G401 (cell line): ENCODE data around the gene WNT7B. TPM values are rescaled to one million over a fixed set of nuclear protein-coding genes. Genes with fewer than 3 reads are reported as not detected.

Source experiments
- DNase-seq: peaks from one replicate; pipeline ENCODE4 v3.0.0-alpha.2; 2015; ENCODE audit warnings: low spot score
- in situ Hi-C: cut with HindIII; loops from 2 replicates; pipeline ENCODE4 v1.10.0; 2016; ENCODE audit warnings: low sequenced_read_pairs, mixed read lengths
- total RNA-seq: library from RNA; depleted of rRNA; stranded (reverse); fragments of >200 nt; shearing (Covaris generic); gene quantifications from 2 replicates; pipeline ENCODE4 v1.2.3, GENCODE V29; 2014

WNT7B gene
- total RNA-seq, 1 experiment from 2014 or later: not detected

DNA sequence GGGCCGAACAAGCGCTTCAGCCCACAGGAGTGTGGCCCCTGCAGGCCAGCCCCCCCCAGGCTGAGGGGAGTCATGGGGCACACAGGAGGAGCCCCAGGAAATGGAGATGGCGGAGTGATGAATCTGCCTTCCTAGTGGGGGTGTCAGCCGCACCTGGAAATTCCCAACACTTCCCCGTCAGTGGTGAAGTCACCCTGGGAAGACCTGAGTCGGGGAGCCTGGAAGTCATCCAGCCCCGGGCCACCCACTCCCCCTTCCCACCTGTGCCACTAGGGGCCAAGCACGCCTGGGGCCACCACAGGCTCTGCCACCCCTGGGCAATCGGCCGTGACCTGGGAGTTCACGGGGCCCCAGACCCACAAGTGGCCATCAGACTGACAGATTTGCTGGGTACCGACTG lies 12.6 kb downstream of the WNT7B start:
- in situ Hi-C loops: no loop called here
- no peak for DNase-seq

DNA sequence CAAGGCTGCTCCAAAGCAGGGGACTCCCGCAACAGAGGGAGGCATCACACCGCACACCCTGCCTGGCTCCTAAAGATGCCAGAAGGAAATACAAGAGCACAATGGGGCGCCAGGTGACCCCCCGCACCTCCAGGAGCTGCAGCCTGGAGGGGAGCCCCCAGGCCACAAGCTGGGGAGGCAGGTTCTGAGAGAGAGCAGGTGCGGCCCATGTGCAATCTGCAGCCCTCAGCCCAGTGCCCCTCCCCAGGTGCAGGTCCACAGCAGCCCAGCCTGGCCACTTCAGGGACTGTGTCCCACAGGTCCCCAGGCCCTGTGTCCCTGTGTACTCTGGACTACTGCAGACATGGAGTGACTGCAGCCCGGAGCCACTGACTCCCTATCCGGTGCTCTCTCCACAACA lies 13.1 kb downstream of the WNT7B start:
- in situ Hi-C loops: no loop called here
- no peak for DNase-seq

DNA sequence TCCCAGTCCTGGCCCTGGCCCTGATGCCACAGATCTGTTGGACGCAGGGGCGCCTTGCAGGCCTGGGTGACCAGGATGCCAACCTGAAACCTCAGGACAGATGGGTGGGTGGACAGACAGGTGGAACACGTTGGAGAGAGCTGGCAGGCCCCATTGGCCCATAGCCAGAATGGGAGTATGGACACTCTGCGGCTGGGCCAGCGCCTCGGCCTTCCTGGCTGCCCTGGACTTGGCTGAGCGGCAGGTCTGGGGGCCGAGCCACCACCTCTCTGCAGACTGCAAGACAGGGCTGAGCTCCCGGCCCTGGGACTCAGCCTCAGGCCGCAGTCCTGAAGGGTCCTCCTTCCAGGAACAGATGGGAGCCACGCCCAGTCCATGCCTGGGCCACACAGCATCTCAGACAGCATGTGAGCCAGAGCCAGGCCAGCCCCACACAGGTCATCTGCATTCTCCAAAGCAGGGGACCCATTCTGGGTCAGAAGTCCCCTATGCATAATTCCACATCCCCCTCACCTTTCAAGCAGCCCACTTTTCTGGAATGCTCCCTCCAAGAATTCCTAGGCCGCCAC lies 14.1 kb downstream of the WNT7B start:
- no peak for DNase-seq
- in situ Hi-C loops: no loop called here

DNA sequence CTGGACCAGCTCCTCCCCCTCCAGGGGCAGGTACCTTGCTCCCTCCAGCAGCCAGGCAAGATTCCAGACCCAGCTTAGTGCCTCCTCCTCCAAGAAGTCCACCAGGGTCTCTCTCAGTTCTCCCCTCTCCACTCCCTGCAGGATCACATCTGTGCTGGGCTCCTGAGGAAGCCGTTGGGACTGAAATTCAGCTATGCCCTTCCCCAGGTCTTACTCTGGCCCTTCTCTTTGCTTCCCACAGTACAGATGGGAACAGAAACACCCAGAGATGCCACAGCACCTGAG lies 14.6 kb downstream of the WNT7B start:
- in situ Hi-C loops: no loop called here
- no peak for DNase-seq

DNA sequence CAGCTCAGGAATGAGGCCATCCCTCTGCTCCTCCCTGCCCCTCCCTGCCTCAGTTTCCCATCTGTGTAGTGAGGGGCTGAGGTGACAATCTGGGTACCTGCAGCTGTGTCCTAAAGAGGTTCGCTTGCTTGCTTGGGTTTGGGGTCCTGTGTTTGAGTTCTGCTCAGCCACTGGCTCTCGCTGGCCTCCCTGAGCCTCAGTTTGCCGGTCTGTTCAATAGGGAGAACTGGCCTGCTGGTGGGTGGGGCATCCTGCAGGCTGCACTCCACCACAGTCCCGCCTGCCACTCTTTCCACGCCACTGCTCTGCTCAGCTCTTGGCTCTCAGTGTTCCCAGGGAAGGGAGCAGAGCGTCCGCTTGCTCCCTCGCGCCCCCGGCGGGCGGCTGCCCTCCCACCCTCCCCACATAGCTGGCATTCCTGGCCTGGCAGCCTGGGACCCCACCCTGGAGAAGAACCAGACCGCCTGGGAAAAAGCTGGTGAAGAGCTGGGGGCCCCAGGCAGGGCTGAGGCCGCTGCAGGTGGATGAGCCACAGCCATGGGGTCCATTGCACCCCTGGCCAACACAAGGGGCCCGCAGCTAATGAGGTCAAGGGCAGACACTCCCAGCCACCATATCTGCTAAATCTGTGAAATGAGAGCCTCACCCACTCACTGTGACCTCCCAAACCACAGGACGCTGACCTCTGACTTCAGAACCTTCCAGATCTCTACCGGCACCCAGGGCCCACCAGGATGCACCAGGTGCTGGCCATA lies 15.1 kb downstream of the WNT7B start:
- in situ Hi-C loops: no loop called here
- DNase-seq: no peak

DNA sequence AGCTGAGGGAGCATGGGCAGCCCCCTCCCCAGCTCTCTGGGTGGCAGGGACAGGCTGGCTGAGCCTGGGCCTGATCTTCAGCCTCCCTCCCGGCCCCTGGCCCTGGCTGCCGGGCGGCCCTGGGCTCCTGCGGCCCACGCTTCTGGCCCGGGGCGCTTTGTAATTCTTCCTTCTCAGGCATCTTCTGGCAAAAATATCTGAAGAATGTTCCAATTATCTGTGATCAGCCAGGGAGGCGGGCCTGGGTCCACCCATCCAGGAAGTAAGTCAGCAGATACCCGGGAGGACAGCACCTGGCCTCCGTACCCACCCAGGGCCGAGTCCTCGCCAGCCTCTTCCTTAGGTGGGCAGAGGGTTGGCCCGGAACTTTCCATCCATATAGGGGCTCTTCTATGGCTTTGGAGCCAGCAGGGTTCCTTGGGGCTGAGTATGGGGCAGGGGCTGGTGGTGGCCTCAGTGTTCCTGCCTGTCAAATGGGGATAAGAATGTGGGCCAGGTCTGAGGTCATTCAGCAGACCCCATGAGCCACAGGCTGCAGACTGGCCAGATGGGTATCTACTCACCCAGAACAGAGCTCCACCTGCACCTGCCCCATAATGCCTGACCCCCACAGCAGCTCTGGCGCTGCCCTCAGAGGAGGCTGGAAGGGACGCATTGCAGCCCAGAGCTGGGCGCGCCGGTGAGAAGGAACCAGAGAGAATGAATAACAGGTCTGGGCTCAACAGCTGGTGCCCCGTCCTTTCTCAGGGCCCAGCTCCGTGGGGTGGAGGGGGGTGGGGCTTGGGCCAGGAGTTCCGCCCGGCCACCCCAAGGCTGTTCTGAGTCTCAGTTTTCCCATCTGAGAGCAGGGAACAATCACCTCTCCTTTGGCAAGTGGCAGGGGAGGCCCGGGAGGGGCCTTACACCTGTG lies 16.2 kb downstream of the WNT7B start:
- no peak for DNase-seq
- in situ Hi-C loops: no loop called here

DNA sequence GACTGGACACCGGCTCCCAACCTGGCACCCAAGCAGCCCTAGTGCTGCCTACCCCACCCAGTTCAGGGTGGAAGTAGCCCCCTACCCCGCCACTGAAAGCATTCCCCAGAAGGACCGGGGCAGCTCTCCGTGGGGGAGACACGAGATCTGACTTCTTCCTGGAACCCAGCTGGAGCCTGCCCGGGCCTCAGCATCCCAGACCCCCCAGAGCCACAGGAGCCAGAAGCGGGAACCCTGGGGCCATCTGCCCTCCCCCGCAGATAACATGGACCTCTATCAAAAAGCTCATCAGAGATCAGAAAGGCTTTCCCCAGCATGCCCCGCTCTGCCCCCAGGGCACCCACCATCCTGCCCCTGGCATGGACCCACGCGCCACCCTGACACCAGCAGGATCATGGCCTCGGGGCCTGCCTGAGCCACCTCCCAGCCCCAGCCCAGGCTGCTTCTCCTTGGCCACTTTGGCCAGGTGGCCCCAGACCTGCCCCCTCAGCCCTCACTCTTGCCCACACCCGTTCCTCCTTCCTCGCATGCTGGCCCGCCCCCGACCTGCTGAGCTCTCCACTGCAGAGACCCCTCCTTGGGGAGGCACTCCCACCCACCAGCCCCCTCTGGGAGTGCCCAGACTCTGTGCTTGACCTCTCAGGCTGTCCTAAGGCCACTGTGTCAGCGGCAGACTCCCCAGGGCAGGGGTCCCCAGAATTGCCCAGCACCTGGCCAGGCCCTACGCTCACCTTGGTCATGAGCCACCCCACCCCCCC lies 17.1 kb downstream of the WNT7B start:
- in situ Hi-C loops: no loop called here
- no peak for DNase-seq

DNA sequence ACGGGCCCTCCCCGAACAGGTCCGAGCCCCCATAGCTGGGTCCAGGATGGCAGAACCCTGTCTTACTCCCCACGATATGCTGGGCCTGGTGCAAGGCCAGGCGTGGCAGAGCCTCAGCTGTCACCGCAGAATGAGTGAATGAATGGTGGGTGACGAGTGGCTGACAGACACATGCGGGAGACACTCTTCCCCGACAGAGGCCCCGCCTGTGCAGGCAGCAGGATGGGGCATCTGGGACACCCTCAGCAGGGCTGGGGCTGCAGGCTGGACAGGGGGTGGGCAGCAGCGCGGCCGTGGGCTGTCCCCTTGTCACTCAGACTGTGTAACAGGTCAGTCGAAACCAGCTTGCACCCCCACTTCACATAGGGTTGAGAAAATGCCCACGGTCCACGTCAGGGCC lies 18.0 kb downstream of the WNT7B start:
- in situ Hi-C loops: no loop called here
- DNase-seq: no peak

DNA sequence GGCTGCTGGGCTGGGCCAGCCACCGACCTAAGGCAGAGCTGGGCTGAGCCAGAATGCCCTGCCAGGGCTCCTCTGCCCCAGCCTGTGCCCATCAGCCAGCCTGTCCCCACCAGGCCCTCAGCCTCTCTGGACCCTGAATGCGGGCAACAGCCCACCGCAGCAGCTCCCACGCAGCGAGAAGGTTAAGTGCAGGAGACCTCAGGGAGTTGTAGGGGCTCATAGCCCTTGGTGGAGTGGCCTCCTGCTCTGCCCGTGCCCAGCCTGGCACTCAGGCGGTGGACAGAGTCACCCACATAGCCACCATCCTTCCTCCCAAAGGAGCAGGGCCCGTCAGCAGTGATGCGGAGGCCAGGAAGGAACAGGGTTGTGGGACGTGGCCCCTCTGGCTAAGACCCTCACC lies 19.1 kb downstream of the WNT7B start:
- in situ Hi-C loops: no loop called here
- DNase-seq: no peak

DNA sequence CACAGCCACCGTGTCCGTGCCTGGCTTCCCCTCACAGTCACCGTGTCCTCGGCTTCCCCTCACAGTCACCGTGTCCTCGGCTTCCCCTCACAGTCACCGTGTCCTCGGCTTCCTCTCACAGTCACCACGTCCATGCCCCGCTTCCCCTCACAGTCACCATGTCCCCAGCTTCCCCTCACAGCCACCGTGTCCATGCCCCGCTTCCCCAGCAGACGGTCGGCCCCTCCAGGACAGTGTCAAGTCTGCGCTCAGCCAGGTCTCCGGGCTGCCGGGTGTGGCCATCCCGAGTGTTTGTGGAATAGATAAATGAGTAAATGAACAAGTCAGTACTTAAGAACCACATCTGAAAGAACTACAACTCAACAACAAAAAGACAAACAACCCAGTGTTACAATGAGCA lies 23.8 kb downstream of the WNT7B start:
- in situ Hi-C loops: no loop called here
- DNase-seq: no peak

DNA sequence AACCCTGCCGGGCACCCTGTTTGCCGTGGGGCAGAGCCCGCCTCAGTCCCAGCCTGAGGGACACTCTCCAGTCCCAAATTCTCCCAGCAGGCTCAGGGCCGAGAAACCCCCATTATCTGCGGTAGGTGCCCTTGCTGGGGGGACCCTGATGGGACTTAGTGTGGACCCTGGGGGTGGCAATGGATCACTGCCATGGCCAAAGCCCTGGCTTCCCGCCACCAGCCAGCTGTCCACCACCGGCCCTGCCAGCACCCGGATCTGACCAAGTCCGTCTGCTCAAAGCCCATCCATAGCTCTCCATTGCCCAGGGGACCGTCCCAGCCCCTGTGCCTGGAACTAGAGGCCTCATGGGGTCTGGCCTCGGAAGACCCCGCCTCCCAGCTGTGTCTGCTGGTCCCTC lies 24.4 kb downstream of the WNT7B start:
- no peak for DNase-seq
- in situ Hi-C loops: no loop called here

DNA sequence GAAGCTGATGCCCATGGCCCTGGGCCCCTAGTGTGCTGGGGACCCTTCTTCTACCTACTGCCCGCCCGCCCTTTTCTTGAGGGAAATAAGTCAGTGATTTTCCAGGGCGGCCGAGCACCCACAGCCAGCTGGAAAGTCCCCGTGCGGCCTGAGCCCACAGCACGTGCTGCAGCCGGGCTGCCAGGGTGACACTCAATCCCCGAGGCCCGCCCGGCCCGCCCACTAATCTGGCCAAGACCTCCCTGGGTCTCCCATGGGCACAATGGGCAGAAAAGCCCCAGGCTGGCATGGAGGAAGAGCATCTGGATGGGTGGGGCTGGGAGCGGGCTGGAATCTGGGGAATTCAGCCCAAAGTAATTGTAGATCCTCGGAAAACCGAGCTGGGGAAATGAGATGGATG lies 24.8 kb downstream of the WNT7B start:
- in situ Hi-C loops: no loop called here
- DNase-seq: no peak

DNA sequence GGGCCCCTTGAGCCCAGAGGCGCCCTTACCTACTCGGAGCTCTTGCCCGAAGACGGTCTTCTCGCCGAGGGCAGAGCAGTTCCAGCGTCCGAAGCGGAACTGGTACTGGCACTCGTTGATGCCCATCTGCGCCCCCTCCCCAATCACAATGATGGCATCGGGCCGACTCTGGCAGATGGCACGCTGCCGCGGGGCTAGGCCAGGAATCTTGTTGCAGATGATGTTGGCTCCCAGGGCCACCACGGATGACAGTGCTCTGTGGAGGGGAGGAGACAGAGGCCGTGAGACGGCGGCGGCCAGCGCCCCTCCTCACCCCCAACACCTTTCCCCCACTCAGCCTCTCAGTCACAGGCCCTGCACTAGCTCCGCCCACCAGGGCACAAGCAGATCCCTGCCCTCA lies 27.1 kb downstream of the WNT7B start:
- DNase-seq: no peak
- in situ Hi-C loops: no loop called here

DNA sequence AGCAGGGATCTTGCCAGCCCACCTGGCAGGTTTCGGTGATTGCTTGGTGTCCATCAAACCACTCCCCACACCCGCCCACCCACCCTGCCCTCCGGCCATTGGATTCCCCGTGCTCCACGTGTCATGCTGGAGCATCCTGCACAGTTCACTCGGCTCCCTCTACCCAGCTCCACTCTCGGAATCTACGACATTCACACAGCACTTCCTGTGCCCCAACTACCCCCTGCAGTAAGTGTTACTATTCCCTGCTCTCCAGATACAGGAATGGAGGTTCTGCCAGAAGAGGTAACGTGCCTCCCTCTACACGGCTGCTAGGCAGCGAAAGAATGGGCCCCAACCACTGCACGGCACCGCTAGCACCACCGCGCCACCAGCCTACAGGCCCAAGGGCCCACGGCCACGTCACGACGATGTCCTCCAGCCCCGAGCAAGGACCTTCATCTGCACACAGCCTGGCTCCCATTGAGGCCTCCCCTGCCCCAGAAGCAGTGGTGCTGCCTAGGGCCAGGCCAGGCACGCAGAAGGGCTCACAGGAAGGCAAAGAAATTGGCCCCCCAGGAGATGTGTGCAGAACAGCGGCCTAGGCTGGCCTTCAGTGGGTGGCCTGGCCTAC lies 27.6 kb downstream of the WNT7B start:
- in situ Hi-C loops: no loop called here
- DNase-seq: no peak

DNA sequence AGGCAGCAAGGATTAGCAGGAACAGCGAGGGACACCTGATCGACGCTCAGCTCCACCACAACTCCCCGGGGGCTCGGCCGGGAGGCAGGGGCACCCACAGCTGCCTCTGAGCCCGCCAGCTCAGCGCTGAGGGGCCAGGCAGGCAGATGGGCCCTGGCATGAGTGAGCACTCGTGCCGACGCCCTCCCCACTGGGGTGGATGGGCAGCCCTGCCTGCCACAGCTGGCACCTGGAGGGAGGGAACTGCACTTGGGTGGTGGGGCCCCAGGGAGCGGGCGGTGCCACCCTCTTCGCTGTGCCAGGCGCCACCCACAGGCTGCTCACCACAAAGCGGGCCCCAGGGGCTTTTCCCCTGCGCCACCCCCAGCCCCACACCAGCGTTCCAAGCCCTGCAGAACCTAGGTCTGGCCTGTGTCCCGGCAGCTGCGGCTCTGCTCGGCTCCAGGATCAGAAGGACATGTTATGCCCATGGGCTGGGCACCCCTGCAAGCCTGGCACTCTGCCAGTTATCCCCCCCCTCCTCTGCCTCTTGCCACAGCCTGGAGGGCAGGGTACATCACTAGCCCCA lies 28.8 kb downstream of the WNT7B start:
- DNase-seq: no peak
- in situ Hi-C loops: no loop called here

DNA sequence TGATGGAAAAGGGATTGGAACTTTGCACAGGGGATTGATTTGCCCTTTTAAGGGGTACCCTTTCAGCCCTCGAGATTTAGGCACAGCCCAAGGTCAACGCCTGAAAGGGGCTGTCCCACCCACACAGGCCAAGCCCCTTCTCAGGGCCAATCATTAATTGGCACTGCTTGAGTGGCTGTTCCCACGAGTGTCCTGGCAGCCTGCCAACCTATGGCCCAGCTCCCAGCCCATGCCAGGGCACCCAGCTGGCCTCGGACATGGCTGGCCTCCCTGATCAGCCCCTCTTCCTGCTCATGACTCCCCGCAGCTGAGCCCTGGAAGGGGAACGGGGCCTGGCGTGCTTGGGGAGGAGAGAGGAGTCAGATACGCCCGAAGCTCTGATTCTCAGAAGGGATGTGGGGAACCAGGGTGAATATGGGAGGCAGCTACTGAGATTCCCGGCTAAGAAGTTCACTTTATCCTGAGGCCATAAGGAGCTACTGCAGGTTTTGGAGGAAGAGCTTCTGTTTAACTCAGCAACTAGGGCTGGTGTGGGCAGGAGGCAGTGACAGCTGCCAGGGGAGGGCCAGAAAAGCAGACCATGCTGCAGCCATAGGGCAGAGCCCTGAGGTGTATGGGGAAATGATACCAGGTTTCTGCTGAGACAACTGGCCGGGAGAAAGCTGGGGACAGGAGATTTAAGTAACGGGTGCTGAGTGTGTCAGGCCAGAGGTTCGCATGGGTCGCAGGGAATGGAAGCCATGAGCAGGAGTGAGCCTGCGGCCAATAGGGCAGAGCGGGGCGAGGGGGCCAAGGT lies 30.0 kb downstream of the WNT7B start:
- in situ Hi-C loops: no loop called here

DNA sequence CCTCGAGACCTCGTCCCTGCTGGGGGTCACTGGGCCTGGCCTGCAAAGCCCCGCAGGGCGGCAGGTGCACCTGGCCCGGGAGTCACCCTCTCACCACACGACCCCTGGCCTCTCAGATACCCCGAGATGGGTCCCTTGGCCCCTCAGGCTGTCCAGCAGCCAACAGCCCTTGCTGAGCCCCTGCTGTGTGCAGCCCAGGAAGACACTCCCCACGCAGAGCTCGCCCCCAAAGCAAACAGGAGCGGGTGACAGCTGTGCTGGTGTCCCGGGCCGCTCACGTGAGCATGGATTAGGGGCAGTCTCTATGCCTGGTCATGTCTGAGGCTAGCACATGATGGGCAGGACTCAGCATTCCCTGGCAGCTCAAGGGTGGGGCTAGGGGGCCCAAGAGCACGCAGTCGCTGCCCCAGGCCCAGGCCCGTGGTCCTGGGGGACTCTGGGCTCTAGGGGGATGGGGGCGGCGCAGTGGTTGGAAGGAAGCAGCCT lies 31.3 kb downstream of the WNT7B start:
- in situ Hi-C loops: no loop called here
- no peak for DNase-seq

More for the DNA sequence above, 30.0 kb downstream of the WNT7B start:
- peak; percentile 20 for DNase-seq

DNA sequence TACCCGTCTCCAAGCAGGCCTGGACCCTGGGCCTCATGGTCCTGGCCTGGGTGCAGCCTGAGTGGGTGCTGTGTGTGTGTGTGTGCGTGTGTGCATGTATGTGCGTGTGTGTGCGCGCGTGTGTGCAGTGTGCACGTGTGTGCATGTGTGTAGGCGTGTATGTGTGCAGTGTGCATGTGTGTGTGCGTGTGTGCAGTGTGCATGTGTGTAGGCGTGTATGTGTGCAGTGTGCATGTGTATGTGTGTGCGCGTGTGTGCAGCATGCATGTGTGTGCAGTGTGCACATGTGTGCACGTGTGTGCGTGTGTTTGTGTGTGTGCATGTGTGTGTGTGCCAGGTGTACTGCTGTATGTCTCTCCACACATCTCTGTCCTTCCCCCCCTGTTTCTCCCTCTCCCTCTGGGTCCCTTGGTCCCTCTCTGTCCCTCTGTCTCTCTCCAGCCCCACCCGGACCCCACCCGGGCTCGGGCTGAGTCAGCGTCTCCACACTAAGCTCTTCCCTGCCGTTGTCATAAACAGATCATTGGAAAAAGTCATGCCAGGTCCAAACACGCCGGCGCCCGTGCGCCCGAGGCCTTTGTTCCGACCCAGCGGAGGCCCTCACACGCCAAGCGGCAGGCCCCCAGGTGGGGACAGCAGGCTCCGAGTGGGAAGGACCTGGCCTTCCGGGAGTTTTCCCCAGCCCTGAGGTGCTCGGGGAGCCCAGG lies 34.0 kb downstream of the WNT7B start:
- in situ Hi-C loops: no loop called here

More for the DNA sequence above, 34.0 kb downstream of the WNT7B start:
- DNase-seq: no peak
